Breast epithelium (tissue), 4 donors: ENCODE results near the gene OXSM. TPM values are rescaled to one million over a fixed set of nuclear protein-coding genes. Genes with fewer than 3 reads are reported as not detected.

ENCODE experiments used
- DNase-seq, 2 donors: peaks; one replicate each; pipeline ENCODE4 v3.0.0-alpha.2; 2019; ENCODE audit warnings: low spot score in 2 of 2
- H3K27ac ChIP-seq, 2 donors: fragments of 200-600 bp; sonication (generic) in 1 of 2; one replicate each; pipeline ENCODE4 v1.5.1; 2016 to 2019; ENCODE audit warnings: mild to moderate bottlenecking in 1 of 2
- H3K27me3 ChIP-seq, 2 donors: fragments of 200-600 bp; sonication (generic) in 1 of 2; one replicate each; pipeline versions ENCODE4 v1.5.1 to v1.6.0; 2017 to 2019; ENCODE audit warnings: control low read depth in 1 of 2, mild to moderate bottlenecking in 1 of 2
- H3K36me3 ChIP-seq: fragments of 200-600 bp; one replicate; pipeline ENCODE4 v1.5.1; 2019
- H3K4me1 ChIP-seq, 2 donors: fragments of 200-600 bp; sonication (generic); one replicate each; pipeline ENCODE4 v1.5.1; 2016 to 2019; ENCODE audit warnings: control low read depth in 1 of 2
- H3K4me3 ChIP-seq, 3 donors: fragments of 200-600 bp; sonication (generic); 1 replicate in 2 of 3; 2 replicates in 1 of 3; pipeline ENCODE4 v1.5.1; 2016 to 2019; ENCODE audit warnings: mild to moderate bottlenecking in 3 of 3, moderate library complexity in 2 of 3
- H3K9me3 ChIP-seq, 2 donors: fragments of 200-600 bp; sonication (generic) in 1 of 2; one replicate each; pipeline ENCODE4 v1.5.1; 2016 to 2019; ENCODE audit warnings: control low read depth in 1 of 2
- CTCF ChIP-seq, 3 donors: fragments of 450-650 bp; IDR thresholded peaks; one replicate each; pipeline ENCODE4 v1.5.1; 2016 to 2017; ENCODE audit warnings: antibody characterized with exemption in 3 of 3, mild to moderate bottlenecking in 3 of 3, moderate library complexity in 3 of 3
- POLR2A ChIP-seq: fragments of 450-650 bp; IDR thresholded peaks from one replicate; pipeline ENCODE4 v1.6.1; 2016; ENCODE audit warnings: antibody characterized with exemption, mild to moderate bottlenecking, moderate library complexity
- POLR2AphosphoS5 ChIP-seq, 3 donors: sonication (generic); formaldehyde crosslinking; IDR thresholded peaks; one replicate each; pipeline ENCODE4 v1.6.1; 2017; ENCODE audit warnings: antibody characterized with exemption in 3 of 3
- intact Hi-C: fragments of 100-400 bp; cut with DNase I; formaldehyde crosslinking; loops from one replicate; pipeline ENCODE4 v1.15.1; 2023; ENCODE audit warnings: low total_unique reads
- total RNA-seq, 3 donors: library from RNA; depleted of rRNA; stranded (reverse); fragments of >200 nt; gene quantifications; one replicate each; pipeline ENCODE4 v1.1.0, GENCODE V29; 2016

OXSM gene
- total RNA-seq, 3 donors from 2014 or later = 7.5 to 9.1 (median 8.5) TPM

GRCh38 chr3:25751048-25751447 is 38.8 kb upstream of the OXSM start:
- Histone ChIP-seq H3K4me1 (no peaks in the 10 kb centered on the region), H3K4me3 (no peak overlapping the region), H3K27me3 (no peaks in the 10 kb centered on the region), H3K9me3 (no peaks in the 10 kb centered on the region), H3K27ac (no peak overlapping the region), H3K36me3 (no peaks in the 10 kb centered on the region)
- TF ChIP-seq CTCF (IDR thresholded peaks at IDR 0.05) = no peak
- TF ChIP-seq POLR2AphosphoS5 (IDR thresholded peaks at IDR 0.05) = no peak
- TF ChIP-seq POLR2A = no peak
- intact Hi-C loops = no loop called here
- no peak for DNase-seq

GRCh38 chr3:25751725-25752124 is 38.2 kb upstream of the OXSM start:
- TF ChIP-seq POLR2AphosphoS5 (IDR thresholded peaks at IDR 0.05) = no peak
- no peak for TF ChIP-seq CTCF (IDR thresholded peaks at IDR 0.05)
- TF ChIP-seq POLR2A = no peak
- H3K36me3 ChIP-seq = no peaks in the 10 kb centered on the region
- no peak for DNase-seq
- no peaks in the 10 kb centered on the region for H3K27me3 ChIP-seq
- intact Hi-C loops = no loop called here
- no peaks in the 10 kb centered on the region for H3K4me1 ChIP-seq
- H3K27ac ChIP-seq = no peak overlapping the region
- no peak overlapping the region for H3K4me3 ChIP-seq
- H3K9me3 ChIP-seq = no peaks in the 10 kb centered on the region

- TF ChIP-seq POLR2A (no peak), POLR2AphosphoS5 (IDR thresholded peaks at IDR 0.05) (no peak), CTCF (IDR thresholded peaks at IDR 0.05) (no peak)
- Histone ChIP-seq H3K4me3 (no peak overlapping the region), H3K27ac (no peak overlapping the region), H3K36me3 (no peaks in the 10 kb centered on the region), H3K9me3 (peaks cover 0 to 4% of the 10 kb centered on the region in 2 donors), H3K27me3 (no peaks in the 10 kb centered on the region), H3K4me1 (no peaks in the 10 kb centered on the region)
- no peak for DNase-seq
- intact Hi-C loops = no loop called here
Measured at GRCh38 chr3:25768851-25769250, 21.0 kb upstream of the OXSM start.

- no peak for DNase-seq
- Histone ChIP-seq H3K9me3 (peaks cover 0 to 4% of the 10 kb centered on the region in 2 donors), H3K36me3 (no peaks in the 10 kb centered on the region), H3K4me1 (no peaks in the 10 kb centered on the region), H3K4me3 (no peak overlapping the region), H3K27ac (no peak overlapping the region), H3K27me3 (no peaks in the 10 kb centered on the region)
- intact Hi-C loops = no loop called here
- no peak for TF ChIP-seq CTCF (IDR thresholded peaks at IDR 0.05)
- TF ChIP-seq POLR2AphosphoS5 (IDR thresholded peaks at IDR 0.05) = no peak
- TF ChIP-seq POLR2A = no peak
Measured at GRCh38 chr3:25775936-25776335, 14.0 kb upstream of the OXSM start.

GRCh38 chr3:25780618-25781017 is 9.3 kb upstream of the OXSM start:
- H3K9me3 ChIP-seq = no peaks in the 10 kb centered on the region
- H3K4me3 ChIP-seq = no peak overlapping the region
- no peak overlapping the region for H3K27ac ChIP-seq
- intact Hi-C loops = no loop called here
- no peaks in the 10 kb centered on the region for H3K36me3 ChIP-seq
- no peaks in the 10 kb centered on the region for H3K27me3 ChIP-seq
- peaks cover 0 to 4% of the 10 kb centered on the region in 2 donors for H3K4me1 ChIP-seq
- TF ChIP-seq POLR2A (no peak), POLR2AphosphoS5 (IDR thresholded peaks at IDR 0.05) (no peak), CTCF (IDR thresholded peaks at IDR 0.05) (no peak)
- no peak for DNase-seq
